K562 (cell line): ENCODE measurements around the gene ARG1. TPM values are rescaled to one million over a fixed set of nuclear protein-coding genes. Genes with fewer than 3 reads are reported as not detected.

Experiments used
- ATAC-seq: fragments of 200-7000 bp; cut with Tn5 transposase; 3 replicates; pipeline ENCODE4 v1.9.1; 2020; ENCODE audit warnings: moderate library complexity
- BruUV-seq: library from RNA; stranded (reverse); fragments of 400-500 nt; replicated peaks from 2 replicates; lab custom pipeline; 2021; lab: Mats Ljungman, UMichigan
- CTCF ChIA-PET: fragments of 300-600 bp; formaldehyde crosslinking; extraction: SDS; loops from one replicate; lab custom pipeline; 2021; ENCODE audit warnings: low intra/inter-chr PET ratio; lab: Yijun Ruan, JAX
- POLR2A ChIA-PET: fragments of 300-600, 350-650 bp; sonication (Branson Sonifier 250); formaldehyde crosslinking; extraction: SDS; loops from one replicate; lab custom pipeline; 2021; ENCODE audit warnings: antibody characterized with exemption, inconsistent platforms; lab: Yijun Ruan, JAX
- DNase-seq, 4 experiments: peaks; one replicate each; pipeline versions ENCODE4 v3.0.0 to v3.0.0-alpha.2; 2011 to 2018; ENCODE audit warnings: low spot score in 3 of 4, mixed read lengths in 3 of 4; ENCODE audit errors: extremely low read depth in 1 of 4
- FAIRE-seq: peaks from 2 replicates; lab custom pipeline; 2011; peaks lifted over from hg19 to GRCh38; lab: Jason Lieb, UNC
- H2AFZ ChIP-seq: 2 replicates; pipeline ENCODE4 v1.6.0; 2011; ENCODE audit warnings: low read depth, low read length, control low read depth, inconsistent platforms
- H3K27ac ChIP-seq: fragments of 200-600 bp; 3 replicates; pipeline ENCODE4 v1.8.0; 2011; ENCODE audit warnings: low read depth, mild to moderate bottlenecking, control low read depth, inconsistent platforms, low read length, moderate library complexity, mixed read lengths; ENCODE audit errors: extremely low read depth
- H3K27me3 ChIP-seq, 2 experiments: fragments of 300-600 bp in 1 of 2; 2 replicates in 1 of 2; 3 replicates in 1 of 2; pipeline versions ENCODE4 v1.6.0 to v1.8.0; 2011; ENCODE audit warnings: inconsistent platforms in 2 of 2, low read length in 2 of 2, mild to moderate bottlenecking in 1 of 2, mixed read lengths in 1 of 2, moderate library complexity in 1 of 2; ENCODE audit not compliant: control insufficient read depth in 2 of 2, insufficient read depth in 2 of 2
- H3K36me3 ChIP-seq: fragments of 300-600 bp; 3 replicates; pipeline ENCODE4 v1.8.0; 2011; ENCODE audit warnings: mild to moderate bottlenecking, low read length, inconsistent platforms; ENCODE audit not compliant: control insufficient read depth, insufficient read depth
- H3K4me1 ChIP-seq, 2 experiments: fragments of 200-600 bp in 1 of 2; replicated peaks in 1 of 2; 2 replicates in 1 of 2; 3 replicates in 1 of 2; pipeline versions ENCODE4 v1.5.1 to v1.8.0; 2011; ENCODE audit warnings: inconsistent platforms in 2 of 2, low read length in 2 of 2, mild to moderate bottlenecking in 1 of 2, mixed read lengths in 1 of 2, moderate library complexity in 1 of 2; ENCODE audit not compliant: control insufficient read depth in 2 of 2, insufficient read depth in 2 of 2
- H3K4me2 ChIP-seq: 2 replicates; pipeline ENCODE4 v1.6.1; 2011; ENCODE audit warnings: low read length, control low read depth, inconsistent platforms, mixed read lengths; ENCODE audit not compliant: insufficient read depth
- H3K4me3 ChIP-seq: fragments of 200-600 bp; sonication (generic), shearing (Covaris generic); 2 replicates; pipeline ENCODE4 v1.5.1; 2016; ENCODE audit warnings: control low read depth, inconsistent platforms
- H3K79me2 ChIP-seq: fragments of 200-600 bp; 3 replicates; pipeline ENCODE4 v1.8.0; 2011; ENCODE audit warnings: low read length, inconsistent platforms; ENCODE audit not compliant: control insufficient read depth, insufficient read depth
- H3K9ac ChIP-seq, 2 experiments: 2 replicates each; pipeline versions ENCODE4 v1.6.0 to v1.6.1; 2011; ENCODE audit warnings: low read depth in 2 of 2, low read length in 2 of 2, control low read depth in 1 of 2, inconsistent platforms in 1 of 2, mild to moderate bottlenecking in 1 of 2, mixed read lengths in 1 of 2; ENCODE audit not compliant: insufficient read depth in 1 of 2
- H3K9me1 ChIP-seq: one replicate; pipeline ENCODE4 v1.6.0; 2011; ENCODE audit warnings: inconsistent platforms, mild to moderate bottlenecking, low read length, moderate library complexity; ENCODE audit not compliant: control insufficient read depth, insufficient read depth
- H3K9me3 ChIP-seq: replicated peaks from 2 replicates; pipeline ENCODE4 v1.5.1; 2011; ENCODE audit warnings: low read depth, low read length, inconsistent platforms; ENCODE audit not compliant: control insufficient read depth, insufficient read depth
- H4K20me1 ChIP-seq: replicated peaks from 2 replicates; pipeline ENCODE4 v1.6.1; 2011; ENCODE audit warnings: low read length, inconsistent platforms, mixed read lengths; ENCODE audit not compliant: control insufficient read depth, insufficient read depth
- CHD1 ChIP-seq: fragments of 200-600 bp; sonication (generic); IDR thresholded peaks from one replicate; pipeline ENCODE4 v1.6.1; 2012; ENCODE audit warnings: mild to moderate bottlenecking, moderate library complexity, low read length, inconsistent platforms
- CTBP1 ChIP-seq: fragments of 450-650 bp; IDR thresholded peaks from 2 replicates; pipeline ENCODE4 v1.6.1; 2016; ENCODE audit warnings: borderline replicate concordance
- HMG20A ChIP-seq: fragments of 450-650 bp; formaldehyde crosslinking; conservative IDR thresholded peaks from 2 replicates; pipeline ENCODE4 v1.4.0; 2020; ENCODE audit warnings: mild to moderate bottlenecking, mixed read lengths
- IFI16 ChIP-seq: fragments of 250-450 bp; sonication (Bioruptor Pico); IDR thresholded peaks from 2 replicates; pipeline ENCODE4 v2.1.2; 2022; ENCODE audit warnings: mild to moderate bottlenecking, inconsistent platforms
- NRF1 ChIP-seq, 2 experiments: fragments of 450-650 bp; IDR thresholded peaks in 1 of 2; conservative IDR thresholded peaks in 1 of 2; 2 replicates each; pipeline ENCODE4 v1.6.1; 2014; ENCODE audit warnings: mild to moderate bottlenecking in 2 of 2
- NUFIP1 ChIP-seq: fragments of 450-650 bp; IDR thresholded peaks from 2 replicates; pipeline ENCODE4 v1.6.1; 2018; ENCODE audit not compliant: partially characterized antibody
- RBFOX2 ChIP-seq: fragments of 200-400 bp; formaldehyde crosslinking; IDR thresholded peaks from 2 replicates; pipeline ENCODE4 v1.6.1; 2017; ENCODE audit warnings: low read depth, mild to moderate bottlenecking, low read length, moderate library complexity
- SNIP1 ChIP-seq: fragments of 450-650 bp; IDR thresholded peaks from 2 replicates; pipeline ENCODE4 v1.7.1; 2017; ENCODE audit warnings: low read depth, mild to moderate bottlenecking
- ZC3H4 ChIP-seq: sonication (generic); formaldehyde crosslinking; IDR thresholded peaks from 2 replicates; pipeline ENCODE4 v1.9.0; 2021; ENCODE audit warnings: missing genetic modification reagents, borderline replicate concordance
- ZMIZ1 ChIP-seq, 2 experiments: fragments of 150-350 bp in 1 of 2; IDR thresholded peaks; 2 replicates each; pipeline ENCODE4 v1.6.1; 2012 to 2016; ENCODE audit warnings: low read depth in 2 of 2, low read length in 2 of 2, mild to moderate bottlenecking in 1 of 2, moderate library complexity in 1 of 2
- ZNF133 ChIP-seq: fragments of 250-450 bp; sonication (Bioruptor Pico); IDR thresholded peaks from 2 replicates; pipeline ENCODE4 v1.4.0; 2020; ENCODE audit warnings: mild to moderate bottlenecking
- ZNF431 ChIP-seq: sonication (generic); formaldehyde crosslinking; IDR thresholded peaks from 2 replicates; pipeline ENCODE4 v1.8.0; 2022; ENCODE audit warnings: mild to moderate bottlenecking, missing genetic modification reagents
- ZNF609 ChIP-seq: sonication (generic); formaldehyde crosslinking; IDR thresholded peaks from 2 replicates; pipeline ENCODE4 v1.8.1; 2023; ENCODE audit warnings: missing genetic modification reagents, mild to moderate bottlenecking, borderline replicate concordance
- WGBS: fragments of 100-300 bp; shearing (Covaris generic); methylation state at CpG from one replicate; pipeline ENCODE4 v1.1.6; 2016; ENCODE audit warnings: low coverage, mixed read lengths; ENCODE audit not compliant: insufficient coverage; ENCODE audit errors: missing lambda C conversion rate; 5-methylcytosine and 5-hydroxymethylcytosine counted together
- in situ Hi-C: fragments of 300-500 bp; cut with MboI; formaldehyde crosslinking; loops from 4 replicates; pipeline ENCODE4 v1.15.0; 2018; ENCODE audit warnings: inconsistent platforms, mixed read lengths
- intact Hi-C: fragments of 100-400 bp; cut with micrococcal nuclease; formaldehyde crosslinking; loops from 2 replicates; pipeline ENCODE4 v1.14.2; 2022
- polyA plus RNA-seq, 8 experiments: library from polyadenylated mRNA; depleted of rRNA in 4 of 8; stranded (reverse) in 5 of 8; unstranded in 3 of 8; fragments of >200 nt; fragmentation: Nextera tagmentation in 2 of 8; fragmentation: Illumina TruSeq in 1 of 8; extraction: Ambion mirVana in 2 of 8; extraction: Trizol in 1 of 8; gene quantifications; 2 replicates each; pipeline versions ENCODE4 v1.2.1 to v1.2.3, GENCODE V29; 2011 to 2014; ENCODE audit warnings: inconsistent platforms in 1 of 8, missing spikeins in 1 of 8
- total RNA-seq, 7 experiments: library from RNA; depleted of rRNA in 6 of 7; stranded (reverse); fragments of >200 nt in 6 of 7; fragmentation: Illumina TruSeq in 2 of 7; extraction: Trizol in 2 of 7; gene quantifications; 2 replicates each; pipeline versions ENCODE4 v1.2.1 to v1.2.3, GENCODE V29; 2011 to 2021; ENCODE audit warnings: low replicate concordance in 1 of 7

The ARG1 gene
- total and polyA plus RNA-seq, 9 of the 15 experiments (the other 6 are each of a cell fraction or from before 2014, with no cell fraction given) = 0.03 to 0.20 (median 0.08) TPM; not detected in 3

GRCh38 chr6:131574133-131574532 lies 1.1 kb downstream of the ARG1 start:
- DNase-seq = no peak
- intact Hi-C loops = no loop called here
- CTCF ChIA-PET = no interaction called here
- no peak for TF ChIP-seq RBFOX2
- no peak for TF ChIP-seq ZMIZ1 (IDR thresholded peaks at IDR 0.05; ENCODE audit: low read depth in 2 of 2, low read length in 2 of 2)
- no peak for TF ChIP-seq ZNF609 (CRISPR knock-in tag)
- TF ChIP-seq NRF1 (conservative IDR thresholded peaks at IDR 0.05 in 1 of 2, IDR thresholded peaks at IDR 0.05 in 1 of 2) = no peak
- TF ChIP-seq CHD1 = no peak
- TF ChIP-seq ZNF133 = no peak
- TF ChIP-seq NUFIP1 = no peak
- no peak for TF ChIP-seq SNIP1
- TF ChIP-seq IFI16 (CRISPR knock-in tag) = no peak
- no peak for TF ChIP-seq CTBP1
- TF ChIP-seq ZNF431 = no peak
- TF ChIP-seq HMG20A (CRISPR knock-in tag) = no peak
- TF ChIP-seq ZC3H4 (CRISPR knock-in tag) = no peak
- TF ChIP-seq, all 486 proteins: peak for 0
- Histone ChIP-seq H3K27me3 (no peaks in the 10 kb centered on the region), H3K4me3 (no peak overlapping the region), H2AFZ (no peak overlapping the region), H3K9me1 (no peaks in the 10 kb centered on the region), H3K27ac (no peak overlapping the region), H4K20me1 (no peaks in the 10 kb centered on the region), H3K36me3 (peaks cover 10% of the 10 kb centered on the region; the same call in 2 of the 3 replicates), H3K4me1 (peaks cover 0 to 3% of the 10 kb centered on the region in 2 experiments; a peak in 1 of 5 replicates), H3K79me2 (no peaks in the 10 kb centered on the region), H3K9me3 (no peaks in the 10 kb centered on the region), H3K4me2 (no peak overlapping the region), H3K9ac (no peak overlapping the region)
- WGBS = 53% methylated on average over 2 of the region's 2 CpGs
- FAIRE-seq (no peak), ATAC-seq (no peak)
- BruUV-seq = no TSS peak
- POLR2A ChIA-PET = interaction anchor here (1.0 kb wide), 1 partner anchor 54 kb away, joined by 4 read pairs; the partner anchor contains the start of gene MED23
- in situ Hi-C loops = no loop called here
